COR-L47 (cell line): ENCODE data around the gene NBEA.
"Not testable (repeated sequence)": the region's sequence is repeated elsewhere in the genome, so short reads cannot be mapped to it uniquely, and the experiment has no call there.

Experiments used
- DNase-seq: peaks from one replicate; lab custom pipeline; 2025; lab: John Stamatoyannopoulos, UW

The NBEA gene, protein sequence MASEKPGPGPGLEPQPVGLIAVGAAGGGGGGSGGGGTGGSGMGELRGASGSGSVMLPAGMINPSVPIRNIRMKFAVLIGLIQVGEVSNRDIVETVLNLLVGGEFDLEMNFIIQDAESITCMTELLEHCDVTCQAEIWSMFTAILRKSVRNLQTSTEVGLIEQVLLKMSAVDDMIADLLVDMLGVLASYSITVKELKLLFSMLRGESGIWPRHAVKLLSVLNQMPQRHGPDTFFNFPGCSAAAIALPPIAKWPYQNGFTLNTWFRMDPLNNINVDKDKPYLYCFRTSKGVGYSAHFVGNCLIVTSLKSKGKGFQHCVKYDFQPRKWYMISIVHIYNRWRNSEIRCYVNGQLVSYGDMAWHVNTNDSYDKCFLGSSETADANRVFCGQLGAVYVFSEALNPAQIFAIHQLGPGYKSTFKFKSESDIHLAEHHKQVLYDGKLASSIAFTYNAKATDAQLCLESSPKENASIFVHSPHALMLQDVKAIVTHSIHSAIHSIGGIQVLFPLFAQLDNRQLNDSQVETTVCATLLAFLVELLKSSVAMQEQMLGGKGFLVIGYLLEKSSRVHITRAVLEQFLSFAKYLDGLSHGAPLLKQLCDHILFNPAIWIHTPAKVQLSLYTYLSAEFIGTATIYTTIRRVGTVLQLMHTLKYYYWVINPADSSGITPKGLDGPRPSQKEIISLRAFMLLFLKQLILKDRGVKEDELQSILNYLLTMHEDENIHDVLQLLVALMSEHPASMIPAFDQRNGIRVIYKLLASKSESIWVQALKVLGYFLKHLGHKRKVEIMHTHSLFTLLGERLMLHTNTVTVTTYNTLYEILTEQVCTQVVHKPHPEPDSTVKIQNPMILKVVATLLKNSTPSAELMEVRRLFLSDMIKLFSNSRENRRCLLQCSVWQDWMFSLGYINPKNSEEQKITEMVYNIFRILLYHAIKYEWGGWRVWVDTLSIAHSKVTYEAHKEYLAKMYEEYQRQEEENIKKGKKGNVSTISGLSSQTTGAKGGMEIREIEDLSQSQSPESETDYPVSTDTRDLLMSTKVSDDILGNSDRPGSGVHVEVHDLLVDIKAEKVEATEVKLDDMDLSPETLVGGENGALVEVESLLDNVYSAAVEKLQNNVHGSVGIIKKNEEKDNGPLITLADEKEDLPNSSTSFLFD (N-terminal part only)

DNA sequence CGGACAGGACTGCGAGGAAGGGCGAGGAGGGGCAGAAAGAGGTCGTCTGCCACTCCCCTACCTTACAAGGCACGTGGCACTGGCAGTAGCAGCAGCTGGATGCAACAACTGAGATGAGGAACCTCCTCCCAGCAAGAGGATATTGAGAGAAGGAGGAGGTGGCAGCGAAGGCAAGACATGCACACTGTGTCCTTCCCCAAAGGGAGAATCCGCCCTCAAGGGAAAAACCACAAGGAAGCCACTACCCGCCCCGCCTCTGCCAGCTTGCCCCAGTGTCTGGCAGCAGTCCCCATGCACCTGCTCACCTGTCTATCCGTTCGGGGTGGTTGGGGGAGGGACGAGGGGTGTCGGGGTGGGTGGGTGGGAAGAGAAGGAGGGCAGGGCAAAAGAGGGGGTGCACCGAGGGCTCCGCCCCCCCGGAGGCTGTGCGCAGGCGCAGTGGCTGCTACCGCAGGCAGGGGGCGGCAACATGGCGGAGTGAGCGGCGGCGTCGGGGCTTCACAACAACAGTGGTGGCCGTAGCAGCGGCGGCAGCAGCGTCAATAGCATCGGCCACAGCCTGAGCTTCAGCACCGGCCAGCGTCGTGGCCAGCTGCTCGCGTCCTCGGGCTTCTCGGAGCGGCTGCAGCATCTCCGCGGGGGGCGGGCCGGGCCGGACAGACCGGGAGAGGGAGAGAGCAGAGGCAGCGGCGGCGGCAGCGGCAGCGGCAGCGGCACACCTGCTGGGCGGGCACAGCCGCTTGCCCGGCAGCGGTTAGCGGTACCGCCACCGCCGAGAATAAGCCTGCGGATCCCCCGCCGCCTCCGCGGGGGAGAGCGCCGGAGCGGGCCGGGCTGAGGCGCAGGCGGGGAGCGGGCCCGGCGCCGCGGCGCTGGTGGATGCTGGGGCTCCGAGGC is at the start of gene NBEA:
NBEA (plus strand) TSS at position 436 of the 897 bp plus-strand sequence. CDS start 551 bp downstream, outside the sequence.
- DNase-seq: peak; percentile 91

DNA sequence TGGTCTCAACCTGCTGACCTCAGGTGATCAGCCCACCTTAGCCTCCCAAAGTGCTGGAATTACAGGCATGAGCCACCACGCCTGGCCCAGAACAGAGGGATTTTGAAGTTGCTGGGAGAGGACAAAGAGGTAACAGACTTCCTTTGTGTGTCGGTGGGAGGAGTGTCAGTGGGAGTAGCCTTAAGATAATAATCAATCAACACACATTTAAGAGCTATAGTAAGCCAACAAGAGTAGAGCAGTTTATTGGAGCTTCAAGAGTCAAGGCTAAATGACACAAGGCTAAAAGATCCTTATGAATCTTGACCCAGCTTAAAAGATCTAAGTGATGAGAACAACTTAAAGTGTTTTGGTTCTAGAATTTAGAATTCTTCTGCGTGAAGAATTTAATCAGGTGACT is 47.3 kb upstream of the NBEA start:
- DNase-seq: no peak

DNA sequence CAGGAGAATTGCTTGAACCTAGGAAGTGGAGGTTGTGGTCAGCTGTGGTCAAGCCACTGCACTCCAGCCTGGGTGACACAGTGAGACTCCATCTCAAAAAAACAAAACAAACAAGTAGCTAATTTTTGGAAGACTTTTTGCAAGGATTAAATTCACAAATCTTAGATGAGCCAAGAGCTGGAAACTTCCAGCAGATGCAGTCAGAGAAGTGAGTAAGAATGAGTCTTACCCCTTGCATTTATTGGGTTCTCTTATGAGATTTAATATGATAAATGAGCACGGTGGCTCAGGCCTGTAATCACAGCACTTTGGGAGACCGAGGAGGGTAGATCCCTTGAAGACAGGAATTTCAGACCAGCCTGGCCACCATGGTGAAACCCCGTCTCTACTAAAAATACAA is 44.9 kb upstream of the NBEA start:
- DNase-seq: no peak

DNA sequence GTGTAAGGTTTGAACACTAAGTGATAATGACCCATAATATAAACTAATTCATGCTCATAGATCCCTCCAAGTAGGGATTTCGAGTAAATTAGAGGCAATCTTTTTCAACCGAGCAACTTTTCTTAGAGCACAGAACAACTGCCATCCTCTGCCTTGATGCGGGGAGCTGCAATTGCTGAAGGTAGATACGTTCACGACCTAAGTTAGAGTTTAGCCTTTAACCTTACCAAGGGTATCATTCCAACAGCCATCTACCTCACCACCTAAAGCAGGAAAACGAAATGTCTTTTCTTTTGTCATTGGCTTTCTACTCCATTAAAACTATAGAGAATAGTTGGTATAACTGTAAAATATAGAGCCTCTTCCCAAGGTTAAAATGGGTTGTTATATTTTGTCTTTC is 42.2 kb upstream of the NBEA start:
- no peak for DNase-seq

DNA sequence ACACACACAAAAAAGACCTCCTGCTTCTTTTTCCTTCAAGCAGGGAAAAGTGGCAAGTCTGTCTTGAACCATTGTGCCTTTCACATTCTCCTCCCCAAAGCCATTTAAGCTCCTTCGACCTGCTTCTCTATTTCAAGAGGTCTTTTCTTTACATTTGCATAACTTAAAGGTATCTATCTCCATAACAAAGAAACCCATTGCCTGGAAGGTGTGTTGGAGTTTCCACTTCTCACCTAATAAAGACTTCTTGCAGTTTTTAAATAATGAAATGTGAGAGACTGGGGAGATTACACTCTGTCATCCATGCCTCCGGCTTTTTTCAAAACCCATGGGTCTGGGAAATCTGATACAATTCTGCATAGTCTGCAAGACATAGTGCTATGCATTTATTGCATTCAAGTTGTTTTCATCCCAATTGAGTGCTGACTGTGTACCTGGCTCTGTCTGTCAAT is 41.8 kb upstream of the NBEA start:
- no peak for DNase-seq

DNA sequence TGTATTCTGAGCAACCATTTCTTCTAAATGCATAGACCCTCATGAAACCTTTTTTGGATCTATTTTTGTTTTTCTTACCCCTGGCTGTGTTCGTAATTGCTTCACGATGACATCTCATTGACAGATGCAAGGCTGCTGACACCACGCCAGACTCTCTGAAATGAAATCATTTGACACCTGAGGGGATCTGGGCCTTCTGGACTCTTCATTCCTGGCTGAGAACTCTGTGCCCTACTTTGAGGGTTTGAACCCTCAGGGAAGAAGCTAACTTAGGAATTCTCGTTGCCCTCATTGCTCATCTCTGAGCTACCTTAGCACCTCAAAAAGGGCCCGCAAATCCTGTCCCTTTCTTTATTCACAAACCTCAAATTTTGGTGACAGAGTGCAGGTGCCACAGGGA is 40.5 kb upstream of the NBEA start:
- no peak for DNase-seq

DNA sequence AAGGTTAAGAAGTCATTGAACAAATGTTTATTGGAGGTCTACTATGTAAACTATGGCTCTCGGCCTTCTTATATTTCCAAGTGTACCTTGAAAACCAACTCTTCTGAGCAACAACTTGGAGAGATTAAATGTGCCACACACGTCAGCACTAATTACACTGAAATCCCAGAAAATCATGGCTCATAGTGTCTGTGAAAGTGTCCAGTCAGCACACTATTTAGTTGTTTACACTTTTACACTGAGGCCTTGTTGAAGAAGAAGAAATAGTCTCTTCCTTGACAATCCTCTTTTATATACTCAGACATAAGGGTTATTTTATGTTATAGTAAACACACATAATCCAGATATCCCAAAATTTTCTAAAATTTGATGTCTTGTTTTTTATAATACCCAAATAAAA is 30.9 kb upstream of the NBEA start:
- DNase-seq: no peak

DNA sequence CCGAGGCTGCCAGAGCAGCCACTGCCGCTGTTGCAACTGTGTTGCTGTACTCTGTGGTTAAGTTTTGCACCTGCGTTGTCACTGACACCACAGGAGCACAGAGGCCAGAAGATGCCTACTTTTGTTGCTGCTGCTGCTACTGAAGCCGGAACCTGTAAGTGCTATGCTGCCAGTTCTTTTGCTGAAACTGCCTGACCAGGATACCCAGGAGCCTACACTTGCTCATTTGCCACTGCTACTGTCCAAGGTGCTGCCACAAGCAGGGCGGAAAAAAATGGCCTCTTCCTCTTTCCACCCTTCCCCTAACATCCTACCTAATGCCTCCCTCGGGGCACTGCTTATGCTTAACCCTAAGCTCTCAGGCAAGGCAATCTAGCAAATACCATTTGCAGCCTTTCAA is 29.0 kb upstream of the NBEA start:
- no peak for DNase-seq

DNA sequence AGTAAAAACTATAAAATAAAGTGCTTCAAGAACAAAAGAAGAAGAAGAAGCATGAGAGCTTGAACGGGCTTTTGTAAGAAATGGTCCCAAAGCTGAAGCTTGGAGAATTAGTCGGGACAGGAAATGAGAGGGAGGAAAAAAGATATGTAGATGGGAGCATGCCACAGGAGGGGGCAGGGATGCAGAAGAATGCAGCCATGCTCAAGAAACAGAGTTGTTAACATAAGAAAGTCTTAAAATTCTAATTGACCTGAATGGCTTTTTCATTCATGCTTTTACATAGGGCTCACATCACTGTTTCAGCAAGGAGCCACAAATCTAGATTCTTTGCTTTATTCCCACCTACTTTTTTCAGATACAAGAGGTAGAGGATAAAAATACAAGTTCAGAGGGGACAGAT is 27.7 kb upstream of the NBEA start:
- no peak for DNase-seq

DNA sequence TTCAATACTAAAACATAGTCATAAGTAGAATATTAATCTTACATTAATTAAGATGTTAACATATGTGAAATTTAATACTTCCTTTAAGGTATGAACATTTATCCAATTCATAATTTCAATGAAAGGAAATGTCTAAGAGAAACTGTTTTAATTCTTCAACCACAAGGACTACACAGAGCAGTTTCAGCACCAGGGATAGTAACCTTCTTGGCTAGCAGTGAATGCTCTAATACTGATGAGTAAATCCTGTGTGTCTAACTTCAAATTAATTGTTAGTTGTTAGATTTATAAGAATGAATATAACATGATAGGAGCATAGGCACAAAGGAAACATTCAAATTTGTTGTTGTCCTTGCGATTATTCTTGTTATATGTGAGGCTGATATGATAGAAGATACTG is 15.6 kb upstream of the NBEA start:
- DNase-seq: no peak

DNA sequence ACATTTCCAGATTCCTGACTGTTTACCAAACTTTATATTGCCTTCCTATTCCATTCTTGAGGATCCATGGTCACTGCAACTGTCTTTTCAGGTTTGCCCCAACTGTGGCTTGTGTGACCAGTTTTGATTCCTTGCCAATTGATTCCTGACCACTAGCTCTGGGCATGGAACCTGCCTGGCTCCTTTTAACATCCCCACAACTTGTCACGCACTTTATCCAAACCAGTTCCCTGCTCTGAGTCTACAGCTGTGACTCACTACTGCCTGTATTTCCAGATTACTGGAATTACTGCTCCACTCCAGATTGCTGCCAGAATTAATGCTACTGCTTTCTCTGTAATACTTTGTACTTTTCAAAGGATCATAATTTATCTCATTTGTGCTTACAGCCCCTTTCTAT is 13.4 kb upstream of the NBEA start:
- DNase-seq: not testable (repeated sequence)

DNA sequence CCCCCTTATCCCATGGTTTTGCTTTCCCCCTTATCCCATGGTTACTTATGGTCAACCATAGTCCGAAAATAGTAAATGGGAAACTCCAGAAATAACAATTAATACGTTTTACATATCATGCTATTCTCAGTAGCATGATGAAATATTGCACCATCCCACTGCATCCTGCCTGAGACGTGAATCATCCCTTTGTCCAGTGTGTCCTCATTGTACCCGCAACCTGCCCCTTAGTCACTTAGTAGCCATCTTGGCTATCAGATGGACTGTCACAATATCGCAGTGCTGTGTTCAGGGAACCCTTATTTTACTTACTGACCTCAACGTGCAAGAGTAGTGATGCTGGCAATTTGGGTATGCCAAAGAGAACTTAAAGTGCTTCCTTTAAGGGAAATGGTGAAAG is 10.5 kb upstream of the NBEA start:
- DNase-seq: no peak

DNA sequence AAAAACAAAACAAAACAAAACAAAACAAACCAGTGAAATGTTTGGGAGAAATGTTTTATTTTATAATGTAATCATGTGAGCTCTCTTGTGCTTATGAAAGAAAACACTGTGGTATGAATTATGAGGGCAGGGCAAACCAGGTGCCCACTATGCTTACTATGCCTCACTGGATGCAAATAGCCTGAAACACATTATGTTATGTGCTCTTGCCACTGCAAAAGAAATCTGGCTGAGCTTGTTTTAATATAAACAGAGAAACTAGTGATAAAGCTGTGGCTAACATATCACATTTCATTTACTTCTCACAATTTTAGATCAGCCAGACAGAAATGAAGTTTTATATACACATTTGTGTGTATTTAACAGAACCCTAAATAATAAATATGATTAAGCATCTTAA is 8.7 kb upstream of the NBEA start:
- peak; percentile 26 for DNase-seq

DNA sequence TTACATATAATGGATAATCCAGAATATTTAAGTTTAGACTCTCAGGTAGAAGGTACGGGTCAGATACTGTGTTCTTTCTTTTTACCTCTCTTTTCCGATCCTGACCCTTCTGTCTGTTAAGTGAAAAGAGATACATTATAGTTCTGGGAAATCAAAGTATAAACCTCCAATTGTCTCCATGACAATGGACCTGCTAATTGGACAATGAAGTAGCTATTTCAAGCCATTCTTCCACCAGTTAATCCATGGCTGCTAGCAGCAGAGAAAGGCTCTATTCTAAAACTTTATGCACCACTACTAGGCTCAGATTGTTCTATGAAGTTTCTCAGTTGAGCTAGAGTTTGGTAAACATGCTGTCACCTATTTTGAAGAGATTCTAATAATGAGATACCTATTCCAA is 8.3 kb upstream of the NBEA start:
- DNase-seq: no peak

DNA sequence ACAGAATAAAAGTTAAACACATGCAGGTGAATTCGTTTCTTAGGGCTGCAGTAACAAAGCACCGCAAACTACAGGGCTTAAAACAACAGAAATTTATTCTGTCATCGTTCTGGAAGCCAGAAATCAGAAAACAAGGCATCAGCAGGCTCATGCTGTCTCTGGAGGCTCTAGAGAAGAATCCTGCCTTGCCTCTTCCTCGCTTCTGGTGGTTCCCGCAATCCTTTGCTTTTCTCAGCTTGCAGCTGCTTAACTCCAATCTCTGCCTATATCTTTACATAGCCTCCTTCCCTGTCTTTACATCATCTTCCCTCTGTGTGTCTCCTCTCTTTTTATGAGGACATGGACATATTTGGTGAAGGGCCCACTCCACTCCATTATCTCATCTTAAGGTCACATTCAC is 6.2 kb upstream of the NBEA start:
- no peak for DNase-seq

DNA sequence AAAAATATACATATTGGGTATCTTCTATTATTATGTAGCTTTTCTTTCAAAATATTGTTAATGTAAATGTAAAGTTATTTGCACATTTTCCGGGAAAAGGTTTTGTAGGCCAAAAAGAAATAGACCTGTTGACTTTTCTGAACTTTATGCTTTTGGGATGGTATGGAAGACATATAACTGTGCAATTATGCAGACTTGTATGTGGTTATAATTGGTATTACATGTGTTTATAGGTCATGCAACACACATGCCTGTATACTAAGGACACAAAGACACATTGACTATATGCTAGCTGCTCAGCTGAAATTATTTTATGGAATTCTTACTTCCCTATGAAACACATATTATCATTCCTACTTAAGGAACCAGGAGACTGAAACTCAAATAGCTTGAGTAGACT is 2.3 kb upstream of the NBEA start:
- DNase-seq: no peak

DNA sequence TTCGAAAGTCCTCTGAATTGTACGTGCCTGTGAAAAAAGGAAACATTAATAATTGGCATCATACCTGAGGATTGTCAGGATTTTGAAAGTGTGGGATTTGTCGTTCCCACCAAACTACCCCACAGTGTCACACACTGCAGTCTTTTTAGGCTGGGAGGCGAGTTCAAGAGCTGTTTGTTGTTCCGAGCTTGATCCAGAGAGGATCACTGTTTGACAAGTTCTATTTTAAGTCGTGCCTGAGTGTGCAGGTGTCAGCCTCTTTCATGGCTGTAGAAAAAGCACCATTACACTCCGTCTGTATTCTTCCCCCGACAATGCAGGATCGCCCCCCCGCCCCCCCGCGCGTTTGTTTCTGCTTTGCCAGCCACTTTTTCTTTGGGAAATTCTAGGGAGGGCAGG is 635 bp upstream of the NBEA start:
- DNase-seq: no peak

DNA sequence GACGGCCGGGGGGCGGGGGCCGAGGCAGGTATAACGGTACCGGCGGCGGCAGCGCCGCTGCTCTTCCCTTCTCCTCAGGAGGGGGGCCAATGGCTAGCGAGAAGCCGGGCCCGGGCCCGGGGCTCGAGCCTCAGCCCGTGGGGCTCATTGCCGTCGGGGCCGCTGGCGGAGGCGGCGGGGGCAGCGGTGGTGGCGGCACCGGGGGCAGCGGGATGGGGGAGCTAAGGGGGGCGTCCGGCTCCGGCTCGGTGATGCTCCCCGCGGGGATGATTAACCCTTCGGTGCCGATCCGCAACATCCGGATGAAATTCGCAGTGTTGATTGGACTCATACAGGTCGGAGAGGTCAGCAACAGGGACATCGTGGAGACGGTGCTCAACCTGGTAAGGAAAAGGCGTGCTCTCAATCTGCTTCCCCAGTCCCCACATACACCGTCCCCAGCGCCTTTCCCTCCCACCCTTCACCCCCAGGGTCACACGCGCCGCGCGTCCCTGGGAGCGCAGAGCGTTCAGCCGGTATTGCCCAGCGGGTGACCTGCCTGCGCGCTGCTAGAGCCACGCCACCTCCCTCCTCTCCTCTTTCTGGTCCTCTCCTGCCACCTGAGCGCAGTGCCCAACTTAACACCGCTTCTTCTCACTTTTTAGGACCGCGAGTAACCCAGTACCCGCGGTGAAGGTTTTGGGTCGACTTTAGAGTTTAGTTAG is 814 bp downstream of the NBEA start:
- peak; percentile 75 for DNase-seq

DNA sequence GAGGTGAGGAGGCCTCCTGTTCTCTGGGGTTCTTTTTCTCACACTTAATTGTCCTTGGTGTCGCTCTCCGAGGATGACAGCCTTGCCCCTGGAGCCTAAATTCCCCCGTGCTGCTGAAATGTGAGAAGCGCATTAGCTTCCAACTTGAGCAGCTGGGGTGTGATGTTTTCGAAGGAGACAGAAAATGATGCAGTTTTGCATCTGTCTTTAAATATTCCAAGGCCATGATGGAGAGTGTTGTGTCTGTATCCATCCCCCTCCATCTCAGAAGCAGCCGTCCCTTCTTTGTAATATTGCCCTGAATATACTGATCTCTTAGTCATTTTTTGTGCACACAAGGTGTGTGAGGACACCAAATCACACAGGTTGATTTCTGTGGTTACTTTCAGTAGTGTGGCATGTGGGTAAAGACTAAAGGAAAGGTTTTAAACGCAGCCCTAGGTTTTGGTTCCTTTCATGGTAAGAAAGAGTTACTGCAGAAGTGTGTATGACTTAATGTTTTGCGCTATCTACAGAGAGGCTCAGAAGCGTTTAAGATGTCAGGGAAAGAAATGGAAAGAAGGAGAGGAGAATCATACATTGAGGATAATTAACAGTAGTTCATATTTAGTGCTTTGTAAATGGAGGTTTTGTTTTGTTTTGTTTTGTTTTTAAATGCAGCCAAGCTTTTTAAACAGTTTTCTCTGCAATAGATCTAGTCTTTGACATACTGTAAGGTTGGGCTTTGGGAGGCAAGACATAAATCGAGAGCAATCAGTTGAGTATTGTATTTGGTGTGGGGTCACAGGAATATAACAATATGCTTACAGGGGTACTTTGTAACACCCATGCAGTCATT is 1.6 kb downstream of the NBEA start:
- DNase-seq: no peak

DNA sequence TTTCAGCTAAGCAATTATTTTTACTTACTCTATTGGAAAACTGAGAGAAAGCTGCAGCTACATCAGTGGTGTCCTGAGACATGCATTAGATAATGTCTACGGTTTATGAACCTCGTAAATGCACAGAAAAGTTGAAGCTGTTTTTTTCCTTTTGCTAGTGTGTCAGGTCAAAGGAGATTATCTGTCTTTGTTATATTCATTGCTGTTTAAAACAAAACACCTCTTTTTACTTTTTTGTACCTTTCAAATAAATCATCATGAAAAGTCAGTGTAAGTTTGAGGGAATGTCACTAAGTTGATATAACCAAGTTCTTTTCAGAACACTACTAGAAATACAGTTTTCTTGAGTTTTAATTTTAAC is 2.2 kb downstream of the NBEA start:
- DNase-seq: no peak
